Testis (tissue), 2 donors: ENCODE data around the gene POR.

Experiments
- CTCF ChIP-seq, 3 experiments: fragments of 450-650 bp in 2 of 3; fragments of 200-600 bp in 1 of 3; sonication (generic) in 1 of 3; IDR thresholded peaks; one replicate each; pipeline ENCODE4 v1.5.1; 2016 to 2019; ENCODE audit warnings: antibody characterized with exemption in 3 of 3, mild to moderate bottlenecking in 2 of 3, moderate library complexity in 1 of 3
- POLR2A ChIP-seq: fragments of 450-650 bp; IDR thresholded peaks from one replicate; pipeline ENCODE4 v1.6.1; 2017; ENCODE audit warnings: antibody characterized with exemption, mild to moderate bottlenecking, moderate library complexity

DNA sequence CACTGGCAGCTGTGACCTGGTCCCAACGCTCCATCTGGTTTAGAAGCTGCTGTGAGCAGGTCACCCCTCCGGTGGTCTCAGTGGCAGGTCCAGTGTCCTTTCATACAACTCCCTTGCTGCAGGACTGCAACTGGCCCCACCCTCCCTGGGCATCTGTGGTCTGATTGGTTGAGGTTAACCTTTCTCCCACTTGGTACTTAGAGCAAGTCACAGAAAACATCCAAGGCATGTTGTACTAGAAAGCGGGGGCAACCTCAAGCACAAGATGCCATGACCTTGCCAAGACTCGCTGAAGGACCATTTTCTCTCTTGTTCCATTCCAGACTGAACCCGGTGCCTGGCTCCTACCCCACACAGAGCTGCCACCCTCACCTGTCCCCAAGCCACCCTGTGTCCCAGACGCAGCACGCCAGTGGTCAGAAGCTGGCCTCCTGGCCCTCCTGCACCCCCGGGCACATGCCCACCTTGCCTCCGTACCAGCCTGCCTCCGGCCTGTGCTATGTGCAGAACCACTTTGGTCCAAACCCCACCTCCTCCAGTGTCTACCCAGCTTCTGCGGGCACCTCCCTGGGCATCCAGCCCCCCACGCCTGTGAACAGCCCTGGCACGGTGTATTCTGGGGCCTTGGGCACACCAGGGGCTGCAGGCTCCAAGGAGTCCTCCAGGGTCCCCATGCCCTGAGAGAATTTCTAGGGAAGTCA, 27.1 kb upstream of the POR start:
- TF ChIP-seq POLR2A (no peak), CTCF (IDR thresholded peaks at IDR 0.05) (no peak)
